Breast epithelium (tissue), 3 donors: ENCODE data around the gene CGAS.
"Not testable (repeated sequence)": the region's sequence is repeated elsewhere in the genome, so short reads cannot be mapped to it uniquely, and the experiment has no call there.

Source experiments
- CTCF ChIP-seq, 3 donors: fragments of 450-650 bp; IDR thresholded peaks; one replicate each; pipeline ENCODE4 v1.5.1; 2016 to 2017; ENCODE audit warnings: antibody characterized with exemption in 3 of 3, mild to moderate bottlenecking in 3 of 3, moderate library complexity in 3 of 3
- POLR2A ChIP-seq: fragments of 450-650 bp; IDR thresholded peaks from one replicate; pipeline ENCODE4 v1.6.1; 2016; ENCODE audit warnings: antibody characterized with exemption, mild to moderate bottlenecking, moderate library complexity
- POLR2AphosphoS5 ChIP-seq, 3 donors: sonication (generic); formaldehyde crosslinking; IDR thresholded peaks; one replicate each; pipeline ENCODE4 v1.6.1; 2017; ENCODE audit warnings: antibody characterized with exemption in 3 of 3

DNA sequence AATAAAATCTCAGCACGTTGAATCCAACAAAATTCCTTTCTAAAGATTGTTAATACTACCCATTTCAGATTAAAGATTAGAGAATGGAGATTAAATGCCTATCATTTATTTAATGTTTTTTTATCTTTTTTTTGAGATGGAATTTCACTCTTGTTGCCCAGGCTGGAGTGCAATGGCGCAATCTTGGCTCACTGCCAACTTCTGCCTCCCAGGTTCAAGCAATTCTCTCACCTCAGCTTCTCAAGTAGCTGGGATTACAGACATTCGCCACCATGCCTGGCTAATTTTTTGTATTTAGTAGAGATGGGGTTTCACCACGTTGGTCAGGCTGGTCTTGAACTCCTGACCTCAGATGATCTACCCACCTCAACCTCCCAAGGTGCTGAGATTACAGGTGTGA is 59.9 kb downstream of the CGAS start:
- TF ChIP-seq CTCF (IDR thresholded peaks at IDR 0.05); POLR2AphosphoS5 (IDR thresholded peaks at IDR 0.05); POLR2A: not testable (repeated sequence)
